DOHH2 (cell line): ENCODE measurements around the gene TSSK2.

Experiments
- H3F3A ChIP-seq: fragments of 200-600 bp; sonication (generic), shearing (Covaris generic); 2 replicates; pipeline ENCODE4 v1.6.0; 2016; ENCODE audit warnings: antibody characterized with exemption, mild to moderate bottlenecking; ENCODE audit not compliant: control insufficient read depth, insufficient read depth
- H3K27ac ChIP-seq: fragments of 200-600 bp; sonication (generic); 2 replicates; pipeline ENCODE4 v1.5.1; 2014; ENCODE audit warnings: low read depth, mild to moderate bottlenecking, low read length, moderate library complexity
- H3K27me3 ChIP-seq: fragments of 200-600 bp; sonication (generic); 2 replicates; pipeline ENCODE4 v1.6.1; 2014; ENCODE audit warnings: mild to moderate bottlenecking, low read length, mixed read lengths; ENCODE audit not compliant: control insufficient read depth
- H3K36me3 ChIP-seq: fragments of 200-600 bp; sonication (generic); 2 replicates; pipeline ENCODE4 v1.6.1; 2014; ENCODE audit warnings: mild to moderate bottlenecking, low read length, moderate library complexity, mixed read lengths; ENCODE audit not compliant: control insufficient read depth
- H3K4me1 ChIP-seq: fragments of 200-600 bp; sonication (generic); 2 replicates; pipeline ENCODE4 v1.6.1; 2014; ENCODE audit warnings: mild to moderate bottlenecking, low read length, mixed read lengths; ENCODE audit not compliant: control insufficient read depth
- H3K4me2 ChIP-seq: fragments of 200-600 bp; sonication (generic); 2 replicates; pipeline ENCODE4 v1.6.0; 2014; ENCODE audit warnings: mild to moderate bottlenecking, low read length, moderate library complexity
- H3K4me3 ChIP-seq: fragments of 200-600 bp; sonication (generic); 2 replicates; pipeline ENCODE4 v1.5.1; 2014; ENCODE audit warnings: mild to moderate bottlenecking, low read length, mixed read lengths
- H3K79me2 ChIP-seq: fragments of 200-600 bp; sonication (generic); 2 replicates; pipeline ENCODE4 v1.6.1; 2014; ENCODE audit warnings: mild to moderate bottlenecking, low read length, mixed read lengths; ENCODE audit not compliant: control insufficient read depth
- H3K9me2 ChIP-seq: fragments of 200-600 bp; sonication (generic); replicated peaks from 2 replicates; pipeline ENCODE4 v1.6.1; 2014; ENCODE audit warnings: mild to moderate bottlenecking, low read length, mixed read lengths; ENCODE audit not compliant: control insufficient read depth
- H3K9me3 ChIP-seq: fragments of 200-600 bp; sonication (generic); 2 replicates; pipeline ENCODE4 v1.6.1; 2014; ENCODE audit warnings: antibody characterized with exemption, low read length, mixed read lengths; ENCODE audit not compliant: control insufficient read depth, insufficient read depth
- H4K20me1 ChIP-seq: fragments of 200-600 bp; sonication (generic); 2 replicates; pipeline ENCODE4 v1.6.0; 2014; ENCODE audit warnings: low read depth, mild to moderate bottlenecking, antibody characterized with exemption, low read length, moderate library complexity; ENCODE audit not compliant: control insufficient read depth, insufficient read depth
- CTCF ChIP-seq: fragments of 200-600 bp; sonication (generic); IDR thresholded peaks from one replicate; pipeline ENCODE4 v1.5.1; 2014; ENCODE audit warnings: antibody characterized with exemption, mild to moderate bottlenecking, low read depth, low read length; ENCODE audit not compliant: poor library complexity, severe bottlenecking
- EZH2phosphoT487 ChIP-seq: fragments of 200-600 bp; sonication (generic); IDR thresholded peaks from 2 replicates; pipeline ENCODE4 v1.6.1; 2017; ENCODE audit warnings: borderline replicate concordance, mild to moderate bottlenecking, antibody characterized with exemption, low read length, moderate library complexity, mixed read lengths

TSSK2 gene

DNA sequence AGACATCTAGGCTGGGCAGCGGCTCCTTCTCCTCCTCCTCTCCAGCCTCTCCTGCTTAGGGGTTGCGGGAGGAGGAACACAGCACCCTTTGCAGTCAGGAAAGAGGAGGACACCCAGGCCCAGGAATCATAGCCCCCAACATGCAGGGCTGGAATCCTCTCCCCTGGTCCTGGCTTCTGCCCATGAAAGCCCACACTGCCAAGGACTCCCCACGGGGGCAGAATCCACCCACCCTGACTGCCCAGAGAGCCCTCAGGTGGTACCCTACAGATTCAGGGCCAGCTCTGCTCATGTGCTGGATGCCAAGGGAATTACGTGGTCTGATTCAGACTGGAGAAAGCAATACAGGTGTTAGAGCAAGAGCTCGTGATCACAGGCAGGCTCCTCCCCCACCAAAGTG is 8.9 kb downstream of the TSSK2 start:
- no peaks in the 10 kb centered on the region for H3K9me2 ChIP-seq
- H3K9me3 ChIP-seq = no peaks in the 10 kb centered on the region
- H3K4me3 ChIP-seq = no peak overlapping the region
- TF ChIP-seq CTCF (no peak), EZH2phosphoT487 (no peak)
- H4K20me1 ChIP-seq = no peaks in the 10 kb centered on the region
- H3K27ac ChIP-seq = no peak overlapping the region
- H3K36me3 ChIP-seq = peaks cover 59% of the 10 kb centered on the region
- no peaks in the 10 kb centered on the region for H3F3A ChIP-seq
- no peaks in the 10 kb centered on the region for H3K27me3 ChIP-seq
- H3K4me1 ChIP-seq = peaks cover 11% of the 10 kb centered on the region
- H3K4me2 ChIP-seq = no peak overlapping the region
- peaks cover 24% of the 10 kb centered on the region for H3K79me2 ChIP-seq

GRCh38 chr22:19142394-19142793 is 11.3 kb downstream of the TSSK2 start:
- H3K9me3 ChIP-seq = no peaks in the 10 kb centered on the region
- H3K4me3 ChIP-seq = no peak overlapping the region
- H3K36me3 ChIP-seq = peaks cover 52% of the 10 kb centered on the region
- no peak overlapping the region for H3K4me2 ChIP-seq
- H3K4me1 ChIP-seq = peaks cover 12% of the 10 kb centered on the region
- no peaks in the 10 kb centered on the region for H4K20me1 ChIP-seq
- no peaks in the 10 kb centered on the region for H3K27me3 ChIP-seq
- no peak for TF ChIP-seq CTCF
- no peak for TF ChIP-seq EZH2phosphoT487
- no peaks in the 10 kb centered on the region for H3F3A ChIP-seq
- H3K27ac ChIP-seq = no peak overlapping the region
- peaks cover 24% of the 10 kb centered on the region for H3K79me2 ChIP-seq
- no peaks in the 10 kb centered on the region for H3K9me2 ChIP-seq

- TF ChIP-seq EZH2phosphoT487 (no peak), CTCF (no peak)
- H3K4me3 ChIP-seq = peak overlapping the region; percentile 100
- no peaks in the 10 kb centered on the region for H3K9me3 ChIP-seq
- no peak overlapping the region for H3K27ac ChIP-seq
- H3K36me3 ChIP-seq = peaks cover 46% of the 10 kb centered on the region
- H3K4me1 ChIP-seq = peaks cover 12% of the 10 kb centered on the region
- H3F3A ChIP-seq = no peaks in the 10 kb centered on the region
- no peaks in the 10 kb centered on the region for H3K9me2 ChIP-seq
- peaks cover 24% of the 10 kb centered on the region for H3K79me2 ChIP-seq
- H3K27me3 ChIP-seq = no peaks in the 10 kb centered on the region
- H4K20me1 ChIP-seq = no peaks in the 10 kb centered on the region
- peak overlapping the region; percentile 92 for H3K4me2 ChIP-seq
Measured at GRCh38 chr22:19143212-19143611, 12.1 kb downstream of the TSSK2 start.

- H4K20me1 ChIP-seq = no peaks in the 10 kb centered on the region
- peaks cover 12% of the 10 kb centered on the region for H3K4me1 ChIP-seq
- no peaks in the 10 kb centered on the region for H3K9me3 ChIP-seq
- H3K79me2 ChIP-seq = peaks cover 24% of the 10 kb centered on the region
- H3K9me2 ChIP-seq = no peaks in the 10 kb centered on the region
- H3K4me2 ChIP-seq = peak overlapping the region; percentile 92
- peaks cover 38% of the 10 kb centered on the region for H3K36me3 ChIP-seq
- H3K27ac ChIP-seq = no peak overlapping the region
- TF ChIP-seq CTCF (no peak), EZH2phosphoT487 (no peak)
- no peaks in the 10 kb centered on the region for H3K27me3 ChIP-seq
- no peaks in the 10 kb centered on the region for H3F3A ChIP-seq
- peak overlapping the region; percentile 100 for H3K4me3 ChIP-seq
Measured at GRCh38 chr22:19143967-19144400, 12.9 kb downstream of the TSSK2 start.
